Fibroblast of lung (primary cell): Measurements from ENCODE around the gene TUBGCP3.

ENCODE experiments used
- EZH2 ChIP-seq: IDR thresholded peaks from 2 replicates; pipeline ENCODE4 v1.5.1; 2012; ENCODE audit warnings: low read length, control low read depth, mild to moderate bottlenecking; ENCODE audit errors: missing control alignments
- TF ChIP-seq, protein P1 (sequence below), 2 donors: IDR thresholded peaks in 1 of 2; conservative IDR thresholded peaks in 1 of 2; 1 replicate in 1 of 2; 2 replicates in 1 of 2; pipeline ENCODE4 v1.5.1; 2011 to 2012; ENCODE audit warnings: low read length in 2 of 2, control low read depth in 1 of 2, inconsistent platforms in 1 of 2, low read depth in 1 of 2, mild to moderate bottlenecking in 1 of 2

DNA sequence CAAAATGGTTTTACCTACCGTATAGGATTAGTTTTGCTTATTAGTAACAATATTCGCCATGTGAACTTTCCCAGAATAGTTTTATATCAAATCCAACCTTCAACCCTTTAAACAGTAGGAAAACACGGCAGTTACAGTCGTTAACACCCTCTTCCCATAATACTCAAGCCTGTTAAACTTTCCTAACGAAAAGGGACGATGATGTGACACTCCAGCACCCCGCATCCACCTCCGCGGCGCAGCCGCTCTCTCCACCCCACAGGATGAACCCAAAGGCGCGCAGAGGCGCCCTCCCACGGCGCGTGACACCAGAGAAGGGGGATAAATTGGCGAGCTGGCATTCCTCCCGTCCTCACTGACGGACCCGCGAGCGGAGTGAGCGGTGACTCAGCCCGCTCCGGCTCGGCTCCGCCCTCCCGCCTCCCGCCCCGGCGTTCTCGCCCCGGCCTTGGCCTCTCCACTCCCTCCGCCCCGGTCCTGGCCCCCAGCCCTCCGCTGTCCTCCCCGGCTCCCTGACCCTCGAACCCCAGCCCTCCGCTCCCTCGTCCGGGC lies 665 bp downstream of the TUBGCP3 start:
- TF ChIP-seq, protein P1, sequence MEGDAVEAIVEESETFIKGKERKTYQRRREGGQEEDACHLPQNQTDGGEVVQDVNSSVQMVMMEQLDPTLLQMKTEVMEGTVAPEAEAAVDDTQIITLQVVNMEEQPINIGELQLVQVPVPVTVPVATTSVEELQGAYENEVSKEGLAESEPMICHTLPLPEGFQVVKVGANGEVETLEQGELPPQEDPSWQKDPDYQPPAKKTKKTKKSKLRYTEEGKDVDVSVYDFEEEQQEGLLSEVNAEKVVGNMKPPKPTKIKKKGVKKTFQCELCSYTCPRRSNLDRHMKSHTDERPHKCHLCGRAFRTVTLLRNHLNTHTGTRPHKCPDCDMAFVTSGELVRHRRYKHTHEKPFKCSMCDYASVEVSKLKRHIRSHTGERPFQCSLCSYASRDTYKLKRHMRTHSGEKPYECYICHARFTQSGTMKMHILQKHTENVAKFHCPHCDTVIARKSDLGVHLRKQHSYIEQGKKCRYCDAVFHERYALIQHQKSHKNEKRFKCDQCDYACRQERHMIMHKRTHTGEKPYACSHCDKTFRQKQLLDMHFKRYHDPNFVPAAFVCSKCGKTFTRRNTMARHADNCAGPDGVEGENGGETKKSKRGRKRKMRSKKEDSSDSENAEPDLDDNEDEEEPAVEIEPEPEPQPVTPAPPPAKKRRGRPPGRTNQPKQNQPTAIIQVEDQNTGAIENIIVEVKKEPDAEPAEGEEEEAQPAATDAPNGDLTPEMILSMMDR (conservative IDR thresholded peaks at IDR 0.05 in 1 of 2, IDR thresholded peaks at IDR 0.05 in 1 of 2; ENCODE audit: low read depth in 1 of 2, low read length in 2 of 2), result peak in 1 of 2 donors; percentile 12
- TF ChIP-seq EZH2, result no peak
